ENCODE measurements around the gene SND1. TPM values are rescaled to one million over a fixed set of nuclear protein-coding genes. Genes with fewer than 3 reads are reported as not detected.

SND1 gene
- total RNA-seq, 1 experiment from 2014 or later, result 218 TPM

DNA sequence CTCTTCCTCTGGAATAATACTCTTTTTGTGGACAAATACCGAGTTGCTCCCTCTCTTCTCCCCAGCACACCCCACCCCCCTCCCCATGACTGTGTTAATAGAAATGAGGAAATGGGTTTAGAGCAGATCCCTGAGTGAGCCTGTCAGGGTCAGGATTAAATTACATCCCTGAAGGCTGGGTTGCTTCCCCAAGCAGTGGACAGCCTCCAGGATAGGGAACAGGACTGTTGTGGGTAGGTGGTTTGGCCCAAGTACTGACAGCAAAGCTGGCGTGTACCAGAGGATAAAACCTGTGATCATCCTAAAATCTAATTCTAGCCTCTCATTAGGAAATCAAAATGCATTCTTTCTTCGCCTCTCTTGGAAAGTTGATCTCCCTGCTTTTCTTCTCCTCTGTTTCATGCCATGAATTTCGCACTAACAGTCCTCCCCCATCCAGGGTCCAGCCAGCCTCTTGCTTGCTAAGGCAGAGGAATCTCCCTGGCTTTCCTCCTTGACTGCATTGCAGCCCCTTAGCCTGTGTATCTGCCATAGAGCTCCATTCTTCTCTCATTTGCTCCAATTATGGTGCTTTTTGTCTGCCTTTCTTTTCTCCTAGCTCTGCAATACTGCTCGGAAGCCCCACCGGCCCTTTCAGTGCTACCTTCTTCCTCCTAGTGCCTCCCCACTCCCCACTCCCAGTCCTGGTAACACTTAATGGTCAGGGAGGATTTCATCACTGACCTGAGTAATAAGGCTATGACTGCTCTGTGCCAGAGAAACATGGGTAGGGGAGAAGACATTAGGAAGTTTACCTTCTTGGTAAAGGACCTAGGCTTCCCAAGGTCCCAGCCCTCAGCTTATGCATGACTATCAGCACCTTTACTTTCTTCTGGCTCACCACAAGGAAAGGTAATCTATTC, 370.9 kb downstream of the SND1 start:
- H3K4me2 ChIP-seq (ENCODE audit: insufficient read depth, insufficient read length, low read length), result no peak overlapping the region
- H3K79me2 ChIP-seq (ENCODE audit: insufficient read depth, low read length), result no peaks in the 10 kb centered on the region

More for the DNA sequence above, 370.9 kb downstream of the SND1 start:
- DNase-seq, result no peak
- Histone ChIP-seq H3K27me3 (ENCODE audit: insufficient read depth, low read length) (no peaks in the 10 kb centered on the region), H4K8ac (replicated peaks; ENCODE audit: insufficient read length, low read depth, low read length) (no peak overlapping the region), H3K4ac (ENCODE audit: low read depth, low read length) (no peak overlapping the region), H3K9ac (ENCODE audit: extremely low read depth, insufficient read length, low read length) (no peak overlapping the region), H3K9me3 (ENCODE audit: control insufficient read depth, low read depth, low read length) (no peaks in the 10 kb centered on the region), H3K79me1 (ENCODE audit: insufficient read depth, low read depth, low read length, poor library complexity, severe bottlenecking) (no peaks in the 10 kb centered on the region), H2AFZ (ENCODE audit: low read length) (no peak overlapping the region), H4K91ac (ENCODE audit: insufficient read length, low read depth, low read length) (no peak overlapping the region), H3K27ac (ENCODE audit: insufficient read length, low read depth, low read length) (no peak overlapping the region), H2BK15ac (ENCODE audit: low read depth, low read length) (no peak overlapping the region), H2BK120ac (ENCODE audit: low read depth, low read length, poor library complexity, severe bottlenecking) (no peak overlapping the region), H4K5ac (ENCODE audit: insufficient read length, low read depth, low read length) (no peak overlapping the region), H2BK20ac (ENCODE audit: low read depth, low read length, poor library complexity, severe bottlenecking) (no peak overlapping the region), H4K20me1 (ENCODE audit: control insufficient read depth, insufficient read depth, insufficient read length) (no peaks in the 10 kb centered on the region), H2BK12ac (ENCODE audit: insufficient read length, low read depth, low read length) (no peak overlapping the region), H3T11ph (ENCODE audit: low read length) (no peak overlapping the region), H3K23ac (ENCODE audit: insufficient read length, low read depth, low read length) (no peak overlapping the region), H3K4me1 (ENCODE audit: insufficient read depth, low read length) (peaks cover 14% of the 10 kb centered on the region; the same call in 1 of the 2 replicates), H3K14ac (ENCODE audit: insufficient read depth, low read length) (no peak overlapping the region), H2AK5ac (ENCODE audit: insufficient read length, low read length) (no peak overlapping the region), H3K18ac (ENCODE audit: insufficient read length, low read depth, low read length) (no peak overlapping the region), H3K56ac (ENCODE audit: insufficient read length, low read depth, low read length) (no peak overlapping the region), H3K23me2 (ENCODE audit: insufficient read length, low read depth, low read length, poor library complexity, severe bottlenecking) (no peaks in the 10 kb centered on the region), H2BK5ac (ENCODE audit: insufficient read length, low read length) (no peak overlapping the region)
- Mint-ChIP-seq H3K9me3 (no peaks in the 10 kb centered on the region), H3K36me3 (ENCODE audit: insufficient read depth in 1 of 3, low read depth in 3 of 3) (peaks cover 0 to 13% (median 0%) of the 10 kb centered on the region in 3 experiments; a peak in 5 of 7 replicates), H3K4me3 (0 out of 5 replicates have a peak overlapping the region, but pooled peaks of 1 of the 2 experiments have one; percentile 4), H3K27ac (no peak overlapping the region; a peak in 1 of 7 replicates), H3K4me1 (peaks cover 47 to 58% of the 10 kb centered on the region in 2 experiments), H3K27me3 (ENCODE audit: low read depth) (no peaks in the 10 kb centered on the region; the same call in 1 of the 2 replicates)
- TF ChIP-seq CTCF (conservative IDR thresholded peaks at IDR 0.05), result no peak
- WGBS (ENCODE audit: extremely low coverage, insufficient read length, low lambda C conversion rate), result no CpG with 5 or more reads among the region's 6 CpGs

All from H9 (cell line).